Bone marrow (tissue), 2 donors: ENCODE measurements around the gene MAS1.
"Not testable (repeated sequence)": the region's sequence is repeated elsewhere in the genome, so short reads cannot be mapped to it uniquely, and the experiment has no call there.

Experiments used
- DNase-seq, 2 donors: peaks; one replicate each; lab custom pipeline; 2025; lab: John Stamatoyannopoulos, UW

MAS1 gene

DNA sequence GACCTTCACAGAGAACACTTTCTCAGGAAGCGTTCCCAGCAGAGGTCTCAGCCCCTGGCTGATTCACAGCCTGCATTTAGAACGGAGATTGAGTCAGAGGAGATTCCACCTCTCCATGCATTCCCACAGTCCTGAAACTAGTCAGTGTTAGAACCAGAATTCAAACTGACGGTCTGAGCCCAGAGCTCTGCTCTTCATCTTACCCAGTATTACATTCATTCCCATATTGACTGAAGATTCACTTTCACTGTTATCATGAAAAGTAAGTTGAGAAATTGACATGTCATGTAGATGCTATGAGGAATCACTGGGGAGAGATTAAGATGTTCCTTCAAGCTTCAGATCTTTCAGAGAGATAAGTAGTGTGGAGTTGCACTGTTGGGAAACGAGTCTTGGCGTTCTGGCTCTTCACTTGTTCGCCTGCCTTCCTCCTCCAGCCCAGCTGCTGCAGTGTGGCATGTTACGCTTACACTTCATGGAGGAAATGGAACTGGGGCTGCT, 28.3 kb downstream of the MAS1 start:
- DNase-seq: no peak

DNA sequence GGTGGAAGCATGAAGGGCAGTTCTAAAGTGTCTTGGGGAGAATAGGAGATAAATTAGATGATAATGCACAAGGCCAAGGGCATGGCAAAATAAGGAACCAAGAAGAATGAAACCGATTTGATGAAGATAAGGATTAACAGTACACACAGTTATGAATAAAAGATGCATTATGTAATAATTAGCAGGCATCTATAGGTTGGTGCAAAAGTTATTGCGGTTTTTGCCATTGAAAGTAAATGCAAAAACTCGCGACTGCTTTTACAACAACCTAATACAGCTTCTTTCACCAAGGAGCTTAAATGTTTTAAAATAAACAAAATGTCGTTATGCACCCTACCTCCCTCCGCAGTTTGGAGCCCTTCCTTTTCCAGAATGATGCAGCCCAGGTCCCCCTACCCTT, 29.0 kb downstream of the MAS1 start:
- no peak for DNase-seq

DNA sequence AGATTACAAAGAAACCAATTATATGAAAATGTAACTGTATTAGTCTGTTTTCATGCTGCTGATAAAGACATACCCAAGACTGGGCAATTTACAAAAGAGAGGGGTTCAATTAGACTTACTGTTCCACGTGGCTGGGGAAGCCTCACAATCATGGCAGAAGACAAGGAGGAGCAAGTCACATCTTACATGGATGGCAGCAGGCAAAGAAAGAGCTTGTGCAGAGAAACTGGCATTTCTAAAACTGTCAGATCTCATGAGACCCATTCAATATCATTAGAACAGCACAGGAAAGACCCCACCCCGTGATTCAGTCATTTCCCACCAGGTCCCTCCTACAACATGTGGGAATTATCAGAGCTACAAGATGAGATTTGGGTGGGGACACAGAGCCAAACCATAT, 33.4 kb downstream of the MAS1 start:
- DNase-seq: not testable (repeated sequence)

DNA sequence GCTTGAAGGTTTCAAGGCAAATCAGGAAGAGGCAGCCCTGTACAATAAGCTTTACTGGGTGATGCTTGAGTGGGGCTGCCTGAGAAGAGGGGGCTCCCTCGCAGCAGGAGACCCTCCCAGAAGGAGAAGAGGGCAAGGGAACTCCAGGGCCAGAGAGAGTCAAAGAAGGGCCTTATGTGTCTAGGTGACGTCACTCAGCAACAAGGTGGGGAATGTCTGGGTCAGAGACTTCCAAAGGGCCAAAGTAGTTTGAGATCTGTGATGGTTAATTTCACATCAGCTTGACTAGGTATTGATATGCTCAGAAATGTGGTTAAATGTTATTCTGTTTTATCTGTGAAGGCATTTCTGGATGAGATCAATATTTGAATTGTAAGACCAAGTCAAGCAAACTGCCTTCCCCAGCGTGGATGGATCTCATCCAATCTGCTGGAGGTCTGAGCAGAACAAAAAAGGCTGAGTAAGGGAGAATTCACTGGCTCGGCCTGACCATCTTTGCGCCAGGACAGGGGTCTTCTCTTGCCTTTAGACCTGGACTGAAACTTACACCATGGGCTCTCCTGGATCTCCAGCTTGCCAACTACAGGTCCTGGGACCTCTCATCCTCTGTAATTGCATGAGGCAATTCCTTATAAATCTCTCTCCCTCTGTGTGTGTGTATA, 35.9 kb downstream of the MAS1 start:
- DNase-seq: no peak

DNA sequence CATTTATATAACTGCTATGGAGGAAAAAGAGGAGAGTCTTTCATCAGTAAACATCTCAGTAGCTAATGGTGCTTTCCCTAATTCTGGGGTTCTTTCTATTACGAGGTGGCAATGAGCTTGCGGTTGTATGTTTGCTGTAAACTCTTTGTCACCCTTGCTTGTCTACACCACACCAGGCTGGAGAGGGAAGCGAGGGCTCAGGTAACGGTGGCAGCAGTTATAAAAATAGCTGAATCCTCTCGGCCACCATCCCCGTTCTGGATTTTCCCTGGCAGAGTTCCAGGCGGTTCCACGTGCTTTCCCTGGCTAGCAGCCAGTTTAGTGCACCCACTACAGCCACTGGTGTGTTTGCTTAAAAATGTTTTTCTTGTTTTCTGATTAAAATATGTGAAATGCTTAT, 39.0 kb downstream of the MAS1 start:
- no peak for DNase-seq

DNA sequence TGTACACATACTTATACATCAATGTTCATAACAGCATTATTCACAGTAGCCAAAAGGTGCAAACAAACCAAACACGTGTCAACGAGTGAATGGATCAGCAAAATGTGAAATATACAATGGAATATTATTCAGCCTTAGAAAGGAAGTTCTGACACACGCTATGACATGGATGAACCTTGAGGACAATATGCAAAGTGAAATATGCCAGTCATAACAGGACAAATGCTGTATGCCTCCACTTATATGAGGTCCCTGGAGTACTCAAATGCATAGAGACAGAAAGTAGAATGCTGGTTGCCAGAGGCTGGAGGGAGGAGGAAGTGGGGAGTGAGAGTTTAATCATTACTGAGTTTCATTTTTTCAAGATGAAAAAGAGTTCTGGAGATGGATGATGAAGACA, 40.3 kb downstream of the MAS1 start:
- DNase-seq: no peak

DNA sequence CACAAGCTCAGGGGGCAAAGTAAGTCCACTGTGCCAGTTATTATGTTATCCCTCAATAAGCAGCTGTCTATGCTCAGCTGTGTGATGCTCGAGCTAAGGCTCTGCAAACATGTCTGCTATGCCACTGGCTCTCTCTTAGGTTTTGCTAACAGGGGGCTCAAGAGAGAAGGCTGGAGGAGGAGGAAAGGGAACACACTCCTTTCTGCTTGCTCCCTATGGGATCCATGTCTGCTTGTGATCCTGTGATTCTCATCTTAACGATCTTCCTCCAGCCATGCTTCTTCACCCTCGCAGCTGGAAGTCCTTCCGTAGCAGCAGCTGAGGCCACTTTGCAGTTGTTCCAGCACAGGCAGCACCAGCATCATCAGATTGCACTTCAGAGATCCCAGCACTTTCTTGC, 41.1 kb downstream of the MAS1 start:
- DNase-seq: no peak

DNA sequence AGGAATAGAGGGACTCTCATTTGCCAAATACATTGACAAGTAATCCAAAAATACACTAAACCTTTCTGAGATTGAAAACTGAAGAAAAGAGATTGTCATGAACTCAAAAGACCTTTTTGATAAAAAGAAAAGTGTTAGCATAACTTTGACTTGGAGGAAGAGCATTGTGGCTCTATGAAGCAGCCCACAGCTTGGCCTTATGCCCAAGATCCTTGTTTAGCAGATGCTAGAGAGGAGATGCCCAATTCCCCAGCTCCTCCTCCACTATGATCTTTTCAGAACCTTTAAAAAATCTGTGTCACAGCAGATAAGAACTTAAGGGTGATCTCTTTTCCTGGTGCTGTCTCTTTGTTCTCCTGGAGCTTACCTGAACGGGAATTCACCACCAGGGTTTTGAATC, 42.3 kb downstream of the MAS1 start:
- DNase-seq: no peak

DNA sequence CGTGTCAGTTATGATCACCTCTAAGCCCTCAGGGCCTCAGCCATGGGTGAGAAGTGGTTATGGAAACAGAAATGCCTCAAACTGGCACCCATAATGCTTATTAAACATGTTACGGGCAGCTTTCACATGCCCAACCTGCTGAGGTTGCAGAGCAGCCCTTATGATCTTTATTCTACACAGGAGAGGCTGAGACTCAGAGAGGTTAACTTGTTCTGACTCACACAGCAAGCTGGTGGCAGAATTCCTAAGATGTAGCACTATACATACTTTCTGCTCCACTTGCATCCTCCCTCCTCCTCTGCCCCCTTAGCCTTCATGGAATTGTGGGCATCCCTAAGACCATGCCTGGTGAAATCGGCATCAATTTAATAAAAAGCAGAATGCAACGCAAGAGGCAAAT, 43.4 kb downstream of the MAS1 start:
- DNase-seq: no peak

DNA sequence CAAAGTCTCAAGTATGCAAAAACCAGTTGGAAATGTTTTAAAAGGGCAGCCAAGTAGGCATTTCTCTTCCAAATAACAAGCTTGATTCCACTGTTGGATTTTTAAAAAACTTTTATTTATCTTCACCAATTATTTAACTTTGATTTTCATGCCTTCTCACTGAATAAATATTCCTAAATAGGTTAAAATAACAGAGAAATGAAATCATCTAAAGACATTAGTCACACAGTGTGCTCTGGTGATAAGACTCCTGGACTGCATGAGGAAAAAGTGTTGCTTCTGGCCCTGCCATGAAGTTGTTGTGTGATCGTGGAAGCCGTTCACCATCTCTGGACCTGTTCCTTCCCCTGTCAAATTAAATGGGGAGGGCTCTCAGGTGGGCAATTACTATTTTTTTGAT, 44.3 kb downstream of the MAS1 start:
- no peak for DNase-seq

DNA sequence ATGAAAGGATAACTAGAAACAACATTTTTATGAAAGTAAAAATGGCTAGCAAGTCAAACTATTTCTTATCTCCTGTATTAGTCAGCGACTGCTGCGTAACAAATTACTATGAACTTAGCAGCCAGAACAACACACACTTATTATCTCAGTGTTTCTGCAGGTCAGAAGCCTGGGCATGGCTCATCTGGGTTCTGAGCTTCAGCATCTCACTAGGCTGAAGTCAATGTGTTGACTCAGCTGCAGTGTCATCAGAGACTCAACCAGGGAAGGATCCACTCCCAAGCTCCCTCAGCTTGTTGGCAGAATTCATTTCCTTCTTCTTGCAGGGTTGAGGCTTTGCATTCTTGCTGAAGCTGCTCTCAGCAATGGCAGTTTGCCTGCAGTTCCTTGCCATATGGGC, 44.8 kb downstream of the MAS1 start:
- no peak for DNase-seq

DNA sequence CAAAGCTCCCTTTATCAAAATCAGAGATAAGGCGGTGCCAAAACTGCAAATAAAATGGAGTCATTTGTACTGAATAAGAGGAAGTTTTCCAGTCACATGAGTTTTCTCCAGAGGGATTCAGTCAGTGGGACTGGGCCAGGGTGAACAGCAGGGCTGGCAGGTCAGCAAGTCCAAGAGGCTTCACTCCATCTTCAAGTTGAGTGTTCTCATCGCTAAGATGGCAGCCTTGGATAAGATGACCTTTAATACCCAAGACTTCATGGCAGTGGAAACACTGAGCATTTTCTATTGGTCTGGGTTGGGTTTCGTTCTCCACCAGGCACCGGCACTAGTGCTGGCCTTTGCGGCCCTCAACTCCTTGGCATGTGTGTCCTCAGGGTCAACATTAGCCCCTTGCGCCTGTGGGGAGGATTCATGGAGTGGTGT, 48.8 kb downstream of the MAS1 start:
- no peak for DNase-seq
